ENCODE results near the gene RNF6.

The RNF6 gene

DNA sequence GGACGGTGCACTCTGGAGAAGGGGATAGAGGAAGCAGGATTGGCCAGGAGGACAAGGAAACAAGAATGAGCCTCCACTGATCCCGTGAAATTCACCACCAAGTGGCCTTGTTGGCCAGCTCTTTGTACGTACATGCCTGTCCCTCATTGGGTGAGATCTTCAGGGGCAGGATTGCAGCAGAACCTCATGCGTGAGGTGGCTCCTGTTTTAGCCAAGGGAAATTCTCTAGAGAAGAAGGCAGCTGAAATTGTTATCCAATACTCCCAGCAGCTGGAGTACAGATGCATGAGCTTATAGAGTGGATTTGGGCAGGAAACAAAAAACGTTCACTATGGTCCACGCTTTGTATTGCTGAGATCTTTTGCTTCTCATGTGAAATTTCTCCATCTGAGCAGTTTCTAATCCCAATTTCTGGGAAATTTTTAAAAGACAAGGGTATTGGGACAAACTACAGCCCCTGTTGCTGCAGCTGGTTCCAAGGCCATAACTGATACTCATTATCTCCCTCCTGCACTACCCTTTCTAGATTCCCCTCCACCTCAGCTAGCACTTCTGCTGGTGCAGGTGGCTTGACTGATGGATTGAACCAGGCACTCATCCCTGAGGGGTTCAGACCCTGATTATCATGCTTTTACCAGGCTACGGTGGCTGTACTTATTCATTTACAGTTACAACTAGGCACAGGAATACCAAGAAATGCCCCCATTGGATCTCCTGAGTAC, 3.9 kb upstream of the RNF6 start:
- DNase-seq, result no peak

DNA sequence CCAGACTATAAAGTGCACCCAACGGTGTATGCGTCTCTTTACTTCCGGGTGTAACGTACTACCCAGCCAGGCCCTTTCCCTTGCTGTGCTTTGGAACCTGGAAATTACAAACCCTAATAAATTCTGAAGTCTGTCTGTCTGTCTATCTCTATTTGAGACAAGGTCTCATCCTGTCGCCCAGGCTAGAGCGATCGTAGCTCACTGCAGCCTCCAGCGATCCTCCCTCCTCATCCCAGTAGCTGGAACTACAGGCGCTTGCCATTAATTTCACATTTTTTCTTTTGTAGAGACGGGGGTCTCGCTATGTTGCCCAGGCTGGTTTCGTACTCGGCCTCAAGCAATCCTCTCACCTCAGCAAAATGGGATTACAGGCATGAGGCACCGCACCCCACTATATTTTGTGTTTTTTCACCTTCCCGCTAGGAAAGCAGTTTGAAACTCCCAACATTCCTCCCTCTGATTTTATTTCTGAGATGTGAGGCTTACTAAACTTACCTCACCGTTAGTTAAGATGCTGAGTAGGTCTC, 469 bp upstream of the RNF6 start:
- peak; percentile 74 for DNase-seq

DNA sequence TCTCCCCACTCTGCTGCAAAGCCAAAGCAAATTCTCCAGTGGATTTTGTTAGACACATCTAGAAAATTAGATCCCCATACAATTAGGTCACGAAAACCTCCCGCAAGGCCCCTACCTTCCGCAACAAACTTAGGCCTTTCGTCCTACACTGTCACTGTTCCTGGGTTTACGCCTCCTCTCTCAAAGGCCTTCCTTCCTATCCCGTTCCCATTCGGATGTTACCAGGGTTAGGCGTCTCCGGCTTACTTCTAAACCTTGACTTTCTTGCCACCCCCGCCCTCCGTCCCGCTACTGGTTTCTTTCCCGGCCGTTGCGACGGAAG, 754 bp downstream of the RNF6 start:
- peak; percentile 88 for DNase-seq

DNA sequence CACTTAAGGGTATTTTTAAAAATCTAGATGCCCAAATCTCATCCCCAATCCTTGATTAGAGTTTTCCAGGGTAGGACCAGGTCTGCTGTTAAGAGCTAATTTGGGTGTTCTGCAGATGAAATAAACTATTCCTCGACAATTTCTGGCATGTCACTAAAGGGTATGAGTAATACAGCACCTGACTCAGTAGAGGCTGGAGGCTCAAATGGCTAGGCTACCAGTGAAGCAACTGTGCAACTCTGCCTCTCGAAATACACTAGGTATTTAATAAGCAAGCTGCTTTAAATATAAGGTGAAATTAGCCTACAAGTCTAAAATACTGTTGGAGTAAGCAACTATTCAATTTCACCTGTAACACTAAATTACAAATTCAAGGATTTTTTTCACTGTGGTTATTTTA, 1.5 kb downstream of the RNF6 start:
- DNase-seq, result no peak

DNA sequence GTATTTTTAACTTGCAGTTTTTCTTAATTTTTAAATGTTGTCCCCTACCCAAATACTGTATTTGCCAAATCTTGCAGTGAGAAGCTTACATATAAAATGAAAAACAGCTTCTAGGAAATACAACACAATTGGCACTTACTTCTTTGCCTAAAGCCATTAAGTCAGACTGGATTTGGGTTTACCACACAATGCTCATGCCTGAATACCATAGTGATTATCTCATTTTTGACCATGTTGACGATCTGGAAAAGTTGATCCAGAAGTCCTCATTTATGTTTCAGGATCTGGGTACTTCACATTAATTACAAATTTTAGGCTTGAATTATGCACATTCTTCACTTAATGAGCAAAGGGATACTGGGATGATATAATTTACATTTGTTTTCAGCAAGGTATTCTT, 2.4 kb downstream of the RNF6 start:
- DNase-seq, result no peak

DNA sequence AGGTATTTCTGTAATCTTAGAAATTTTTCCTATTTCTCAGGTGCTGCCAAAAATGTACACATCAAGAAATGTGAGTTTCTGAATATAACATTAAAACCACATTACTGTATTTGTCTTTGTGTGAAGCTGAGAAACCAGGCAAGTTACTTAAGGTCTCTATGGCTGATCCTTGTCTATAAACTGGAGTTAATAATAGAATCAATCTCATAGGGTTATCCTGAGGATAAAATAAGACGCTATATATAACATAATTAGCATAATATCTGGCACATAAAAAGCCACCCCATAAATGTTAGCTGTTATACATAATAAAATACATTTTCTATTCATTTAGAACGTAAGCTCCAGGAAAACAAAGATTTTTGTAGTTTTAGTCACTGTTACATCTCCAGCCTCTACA, 6.1 kb downstream of the RNF6 start:
- DNase-seq, result no peak

DNA sequence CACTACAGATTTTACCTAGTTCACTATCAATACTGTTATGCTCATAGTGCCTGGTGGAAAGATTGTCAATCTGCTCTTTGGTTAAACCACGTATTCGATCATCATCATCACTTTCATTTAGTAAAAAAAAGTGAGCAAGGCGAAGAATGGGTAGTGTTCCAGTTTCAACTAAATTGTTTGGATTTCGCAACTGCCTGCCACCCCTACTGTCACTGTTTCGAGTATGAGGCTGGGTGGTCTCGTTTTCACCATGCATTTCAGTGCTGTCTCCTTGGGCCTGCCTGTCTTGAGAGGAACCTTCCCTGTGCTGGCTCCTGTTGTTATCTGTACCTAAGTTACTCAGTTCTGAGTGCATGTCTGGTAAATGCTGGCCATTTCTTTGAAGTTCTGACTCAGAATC, 8.1 kb downstream of the RNF6 start:
- DNase-seq, result no peak

DNA sequence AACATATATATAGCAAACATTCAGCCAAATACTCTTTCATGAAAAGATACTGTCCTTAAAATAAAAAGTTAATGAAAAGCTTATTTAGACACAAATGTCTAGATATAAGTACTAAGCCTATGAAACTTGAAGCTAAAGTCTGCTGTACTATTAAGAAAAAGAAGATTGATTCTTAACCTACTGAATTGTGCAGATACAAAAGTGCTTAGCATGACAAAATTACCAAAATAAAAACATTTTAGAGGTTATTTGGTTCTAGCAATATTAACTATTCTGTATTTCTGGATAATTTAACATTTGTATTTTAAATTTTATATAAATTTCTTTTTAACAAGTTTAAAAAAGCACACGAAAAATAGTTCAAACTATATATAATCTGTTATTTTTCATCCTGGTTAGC, 8.8 kb downstream of the RNF6 start:
- DNase-seq, result no peak

DNA sequence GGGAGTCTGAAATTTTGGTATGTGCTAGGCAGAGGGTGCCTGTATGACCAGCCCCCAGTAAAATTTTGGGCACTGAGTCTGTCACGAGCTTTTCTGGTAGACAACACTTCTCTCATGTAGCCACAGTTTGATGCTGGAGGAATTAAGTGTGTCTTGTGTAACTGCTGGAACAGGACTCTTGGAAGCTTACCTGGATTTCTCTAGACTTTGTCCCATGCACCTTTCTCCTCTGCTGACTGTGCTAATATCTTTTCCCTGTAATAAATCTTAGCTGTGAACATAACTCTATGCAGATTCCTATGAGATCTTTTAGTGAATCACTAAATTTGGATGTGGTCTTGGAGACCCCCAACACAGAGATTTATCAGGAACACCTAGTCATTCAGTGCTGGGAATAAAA, 13.8 kb downstream of the RNF6 start:
- DNase-seq, result no peak

DNA sequence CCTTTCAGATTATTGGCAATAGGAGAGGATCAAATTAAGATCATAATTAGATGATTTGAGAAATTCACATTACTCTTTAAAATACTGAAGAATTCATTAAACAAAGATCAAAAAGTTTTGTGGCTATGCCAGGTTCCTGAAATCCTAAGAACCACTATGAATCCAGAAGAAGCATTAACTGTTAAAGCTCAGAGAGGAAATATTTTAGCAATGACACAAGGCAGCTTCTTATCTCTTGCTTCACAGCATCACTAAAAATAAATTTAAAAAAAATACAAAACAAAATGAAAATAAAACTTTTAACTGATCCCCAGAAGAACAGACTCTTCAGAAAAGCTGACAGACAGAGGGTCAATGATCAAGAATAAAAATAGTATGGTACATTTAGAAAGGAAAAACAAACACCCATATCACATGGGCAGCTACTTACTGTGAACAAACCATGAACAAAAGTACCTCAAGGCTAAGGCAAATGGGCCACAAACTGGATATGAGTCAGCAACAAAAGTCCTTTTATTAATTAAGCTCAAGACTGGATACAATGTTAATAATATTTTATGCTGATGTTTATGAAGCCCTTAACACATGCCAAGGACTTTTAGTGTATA, 19.6 kb downstream of the RNF6 start:
- no peak for DNase-seq

DNA sequence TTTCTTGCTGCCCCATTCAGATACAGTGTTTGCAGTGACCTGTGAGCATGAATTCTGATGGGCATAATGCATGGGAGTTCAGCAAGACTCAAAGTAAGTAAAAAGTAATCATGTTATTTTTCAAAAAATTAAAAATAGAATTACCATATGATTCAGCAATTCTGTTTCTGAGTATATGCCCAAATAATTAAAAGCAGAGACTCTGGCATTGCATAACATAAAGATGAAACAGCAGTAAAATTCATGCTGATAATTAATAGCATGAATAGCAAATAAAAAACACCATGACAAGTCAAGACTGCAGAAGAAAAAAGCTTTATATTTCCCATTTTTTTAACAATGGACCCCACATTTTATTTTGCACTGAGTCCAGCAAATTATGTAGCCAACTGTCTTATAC, 21.3 kb downstream of the RNF6 start:
- DNase-seq, result no peak

DNA sequence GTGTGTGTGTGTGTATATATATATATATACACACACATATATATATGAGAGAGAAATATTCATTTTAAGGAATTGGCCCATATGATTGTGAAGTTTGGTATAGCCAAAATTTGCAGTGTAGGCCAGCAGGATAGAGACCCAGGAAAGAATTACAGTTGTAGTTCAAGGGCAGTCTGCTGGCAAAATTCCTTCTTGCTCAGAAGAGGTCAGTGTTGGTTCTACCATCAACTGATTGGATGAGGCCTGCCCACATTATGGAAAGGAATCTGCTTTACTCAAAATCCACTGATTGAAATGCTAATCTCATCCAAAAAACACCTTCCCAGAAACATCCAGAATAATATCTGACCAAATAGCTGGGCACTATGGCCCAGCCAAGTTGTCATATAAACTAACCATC, 24.0 kb downstream of the RNF6 start:
- DNase-seq, result no peak

DNA sequence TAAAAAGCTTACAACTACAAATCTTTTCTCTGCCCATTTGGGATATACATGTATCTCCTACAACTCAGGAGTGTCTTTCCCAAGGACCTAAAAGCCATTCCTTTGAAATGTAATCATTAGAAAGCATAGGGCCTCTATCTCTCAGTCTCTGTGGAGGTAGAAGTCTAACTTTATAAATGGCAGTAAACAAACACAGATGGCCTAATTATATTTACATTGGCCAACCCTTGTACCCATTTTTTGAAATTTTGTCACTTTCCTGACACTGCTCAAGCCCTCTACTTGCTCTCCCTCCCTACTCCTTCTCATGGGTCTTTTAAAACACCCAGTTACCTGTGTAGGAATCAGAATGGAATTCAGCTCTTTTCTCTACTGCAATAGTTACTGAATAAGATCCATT, 24.8 kb downstream of the RNF6 start:
- no peak for DNase-seq

DNA sequence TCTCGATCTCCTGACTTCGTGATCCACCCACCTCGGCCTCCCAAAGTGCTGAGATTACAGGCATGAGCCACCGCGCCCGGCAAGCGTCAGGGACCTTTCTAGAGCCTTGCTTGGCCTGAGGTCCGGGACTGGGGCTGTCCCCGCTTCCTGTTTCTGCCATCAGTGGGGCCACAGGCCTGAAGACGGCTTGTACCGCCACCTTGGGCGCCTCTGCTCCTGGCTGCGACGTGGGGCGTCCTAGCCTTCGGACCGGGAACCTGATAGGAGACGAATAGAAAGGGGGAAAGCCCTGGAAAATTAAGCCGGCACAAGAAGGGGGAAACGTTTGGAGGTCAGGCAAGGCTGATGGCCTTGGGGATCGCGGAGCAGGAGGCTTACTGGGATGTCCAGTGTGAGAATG, 35.1 kb downstream of the RNF6 start:
- DNase-seq, result no peak

DNA sequence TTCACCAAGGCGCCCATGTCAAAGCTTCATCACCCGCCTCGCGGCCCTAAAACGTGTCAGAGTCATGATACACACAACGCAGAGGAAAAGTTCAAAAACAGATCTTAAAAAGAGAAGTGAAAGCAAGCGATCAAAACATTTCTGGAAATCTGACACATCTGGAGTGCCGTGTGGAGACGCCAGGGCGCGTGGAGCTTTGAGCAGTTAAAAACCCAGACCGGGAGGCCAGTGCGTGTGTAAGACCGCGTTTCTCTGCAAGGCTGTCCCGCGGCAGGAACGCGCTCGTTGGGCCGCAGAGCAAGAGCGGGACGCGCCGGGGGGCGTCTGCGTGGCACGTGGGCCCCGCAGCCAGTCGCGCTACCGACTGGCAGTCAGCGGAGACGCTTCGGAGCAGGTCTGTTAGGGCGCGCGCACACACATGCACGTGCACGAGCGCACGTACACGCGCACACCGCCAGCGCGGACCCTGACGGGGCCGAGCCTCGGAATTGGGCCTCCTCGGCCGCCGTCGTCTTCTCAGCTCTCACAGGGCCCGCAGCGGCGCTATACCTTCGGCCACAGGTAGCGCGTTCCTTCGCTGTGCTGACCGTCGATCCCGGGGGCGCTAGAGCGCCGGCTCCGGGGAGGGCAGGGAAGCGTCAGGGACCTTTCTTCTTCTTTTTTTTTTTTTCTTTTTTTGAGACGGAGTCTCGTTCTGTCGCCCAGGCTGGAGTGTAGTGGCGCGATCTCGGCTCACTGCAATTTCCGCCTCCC, 35.8 kb downstream of the RNF6 start:
- peak; percentile 69 for DNase-seq

DNA sequence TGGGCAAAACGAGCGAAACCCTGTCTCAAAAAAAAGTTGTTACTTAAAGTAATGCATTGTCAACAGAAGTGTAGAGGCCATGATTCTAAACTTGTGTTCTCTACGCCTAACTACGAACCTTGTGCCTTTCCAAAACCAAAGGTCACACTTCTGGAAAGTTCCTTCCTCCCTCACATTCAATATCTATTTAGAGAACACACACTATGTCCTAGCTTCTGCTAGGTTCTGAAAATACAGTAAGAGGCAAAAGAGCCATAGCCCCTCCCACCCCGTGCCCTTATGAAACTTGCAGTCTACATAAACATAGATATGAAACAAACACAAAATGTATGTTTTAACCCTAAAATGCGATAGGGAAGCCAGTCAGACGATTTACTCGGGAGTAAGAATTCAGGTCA, 36.4 kb downstream of the RNF6 start:
- no peak for DNase-seq

DNA sequence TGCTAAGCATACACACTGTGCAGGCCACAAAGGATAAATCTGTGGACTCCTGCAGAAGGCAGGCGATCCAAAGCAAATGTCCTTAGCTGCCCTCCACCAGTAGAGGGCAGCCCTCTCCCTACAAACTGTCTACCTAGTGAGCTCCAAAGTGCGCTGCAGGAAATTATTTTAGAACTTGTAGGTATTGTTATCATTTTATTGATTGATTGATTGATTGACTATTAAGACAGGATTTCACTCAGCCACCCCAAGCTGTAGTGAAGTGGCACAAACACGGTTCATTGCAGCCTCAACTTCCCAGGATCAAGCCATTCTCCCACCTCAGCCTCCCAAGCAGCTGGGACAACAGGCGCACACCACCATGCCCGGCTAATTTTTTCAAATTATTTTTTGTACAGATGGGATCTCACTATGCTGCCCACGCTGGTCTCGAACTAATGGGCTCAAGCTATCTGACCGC, 37.3 kb downstream of the RNF6 start:
- DNase-seq, result peak; percentile 47

DNA sequence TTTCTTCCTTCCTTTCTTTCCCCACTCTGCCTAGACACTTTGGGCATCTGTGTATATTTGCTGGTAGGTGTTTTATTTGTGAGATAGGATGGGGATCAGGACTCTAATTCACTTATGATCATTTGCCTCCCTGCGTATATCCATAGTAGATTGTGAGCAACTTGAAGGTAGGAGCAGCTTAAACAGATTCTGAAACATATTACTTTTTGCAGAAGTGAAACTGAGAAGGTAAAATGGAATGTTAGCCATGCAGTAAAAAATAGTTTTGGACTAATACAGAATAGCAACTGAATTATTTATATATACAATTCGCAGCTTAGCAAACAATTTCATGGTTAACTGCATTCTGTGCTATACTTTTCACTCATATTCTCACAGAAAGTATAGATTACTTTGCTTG, 38.7 kb downstream of the RNF6 start:
- no peak for DNase-seq

DNA sequence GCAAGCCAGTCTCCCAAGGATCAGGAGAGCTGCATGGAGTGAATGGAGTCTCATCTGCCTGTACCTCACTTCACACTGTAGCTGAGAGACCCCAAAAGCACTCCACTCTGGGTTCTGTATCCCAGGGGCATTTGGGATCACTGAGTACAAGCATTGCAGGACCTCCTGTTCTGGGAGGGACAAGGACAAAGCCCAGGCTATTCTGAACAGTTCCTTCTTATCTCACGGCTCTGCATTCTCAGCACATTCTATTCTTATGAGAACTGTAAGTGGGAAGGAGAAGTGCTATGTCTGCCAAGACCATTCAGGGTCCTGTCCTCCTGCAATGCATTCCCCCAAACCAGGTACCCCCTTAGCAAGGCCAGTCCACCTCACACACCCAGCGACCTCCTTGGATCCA, 42.8 kb downstream of the RNF6 start:
- no peak for DNase-seq

DNA sequence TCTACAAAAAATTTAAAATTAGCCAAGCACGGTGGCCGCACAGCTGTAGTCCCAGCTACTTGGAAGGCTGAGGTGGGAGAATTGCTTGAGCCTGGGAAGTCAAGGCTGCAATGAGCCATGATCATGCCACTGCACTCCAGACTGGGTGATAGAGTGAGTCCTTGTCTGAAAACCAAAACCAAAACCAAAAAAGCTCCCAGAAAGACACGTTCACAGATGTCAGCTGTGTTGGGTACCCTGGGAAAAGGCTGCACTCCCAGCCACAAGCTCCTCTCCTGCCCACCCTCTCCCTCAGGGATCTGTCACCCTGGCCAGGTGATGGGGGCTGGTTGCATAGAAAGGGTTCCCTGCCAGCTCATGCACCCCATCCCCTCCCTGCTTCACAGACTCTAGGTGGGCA, 53.3 kb downstream of the RNF6 start:
- no peak for DNase-seq

DNA sequence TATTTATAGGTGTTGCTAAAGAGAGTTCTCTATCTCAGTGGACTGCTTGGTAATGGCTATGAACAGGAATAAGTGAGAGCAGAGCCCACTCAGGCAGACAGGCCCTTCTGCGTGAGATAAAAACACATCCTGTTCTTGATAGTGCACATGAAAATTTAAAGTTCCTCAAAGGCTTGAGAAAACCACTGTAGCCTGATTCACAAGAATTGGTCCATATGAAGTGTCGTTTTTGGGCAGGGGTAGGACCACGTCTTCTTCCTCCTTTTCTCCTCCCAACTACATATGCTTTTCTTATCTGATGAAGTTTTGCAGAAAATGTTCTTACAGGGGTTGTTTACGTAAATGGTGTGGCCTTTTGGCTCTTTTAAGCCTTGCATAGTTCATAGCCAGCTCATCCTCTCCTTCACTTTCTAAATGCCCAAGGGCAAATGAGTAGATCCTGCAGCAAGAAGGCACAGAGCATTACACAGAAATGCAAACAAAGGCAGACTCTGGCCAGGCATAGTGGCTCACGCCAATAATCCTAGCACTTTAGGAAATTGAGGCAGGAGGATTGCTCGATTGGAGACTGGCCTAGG, 53.8 kb downstream of the RNF6 start:
- DNase-seq, result no peak

DNA sequence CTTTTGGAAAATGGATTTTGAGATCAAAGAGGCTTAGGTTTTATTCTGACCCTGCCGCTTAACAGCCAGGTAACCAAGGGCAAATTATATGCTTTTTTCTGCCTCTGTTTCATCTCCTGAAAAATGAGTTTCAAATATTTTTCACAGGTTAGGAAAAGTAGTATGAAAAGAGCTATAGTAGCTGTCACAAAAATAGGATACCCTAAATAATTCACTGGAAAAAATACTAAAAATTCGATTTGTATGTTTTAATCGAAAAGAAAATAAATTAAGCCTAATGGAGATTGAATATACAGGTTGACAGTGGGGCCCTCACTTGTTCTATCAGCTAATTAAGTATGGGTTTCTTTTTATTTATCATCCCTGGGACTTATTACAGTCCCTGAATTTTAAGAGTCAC, 58.3 kb downstream of the RNF6 start:
- no peak for DNase-seq

Data from kidney glomerular epithelial cell (primary cell).